KOPT-K1 (cell line): Measurements from ENCODE around the gene MTMR6.

Experiments
- H3K27ac ChIP-seq: fragments of 200-600 bp; sonication (generic); 2 replicates; pipeline ENCODE4 v1.5.1; 2016; ENCODE audit warnings: antibody characterized with exemption, mild to moderate bottlenecking, low read depth, low read length; ENCODE audit not compliant: poor library complexity, severe bottlenecking
- H3K36me3 ChIP-seq: fragments of 200-600 bp; sonication (generic); 2 replicates; pipeline ENCODE4 v1.5.1; 2017; ENCODE audit warnings: antibody characterized with exemption, mild to moderate bottlenecking, low read length, moderate library complexity; ENCODE audit not compliant: insufficient read depth
- H3K9me3 ChIP-seq: fragments of 200-600 bp; sonication (generic); 2 replicates; pipeline ENCODE4 v1.5.1; 2017; ENCODE audit warnings: antibody characterized with exemption, low read length, mild to moderate bottlenecking; ENCODE audit not compliant: insufficient read depth, poor library complexity, severe bottlenecking

The MTMR6 gene

GRCh38 chr13:25292301-25292700 lies 5.0 kb upstream of the MTMR6 start:
- Histone ChIP-seq H3K36me3 (no peaks in the 10 kb centered on the region), H3K27ac (peak overlapping the region; percentile 49), H3K9me3 (no peaks in the 10 kb centered on the region)

GRCh38 chr13:25291691-25292090 lies 4.4 kb upstream of the MTMR6 start:
- Histone ChIP-seq H3K27ac (peak overlapping the region; percentile 49), H3K9me3 (no peaks in the 10 kb centered on the region), H3K36me3 (no peaks in the 10 kb centered on the region)

- Histone ChIP-seq H3K27ac (no peak overlapping the region), H3K36me3 (no peaks in the 10 kb centered on the region), H3K9me3 (no peaks in the 10 kb centered on the region)
Observed at GRCh38 chr13:25288966-25289365, 1.7 kb upstream of the MTMR6 start.

GRCh38 chr13:25286308-25286968 lies 850 bp downstream of the MTMR6 start:
- no peaks in the 10 kb centered on the region; the same call in 1 of the 2 replicates for H3K36me3 ChIP-seq
- H3K9me3 ChIP-seq: no peaks in the 10 kb centered on the region
- peak overlapping the region; percentile 82 for H3K27ac ChIP-seq

- Histone ChIP-seq H3K36me3 (peaks cover 5% of the 10 kb centered on the region; the same call in 1 of the 2 replicates), H3K27ac (no peak overlapping the region), H3K9me3 (no peaks in the 10 kb centered on the region)
Observed at GRCh38 chr13:25281935-25282332, 5.4 kb downstream of the MTMR6 start.

GRCh38 chr13:25281193-25281934 lies 5.9 kb downstream of the MTMR6 start:
- peaks cover 5% of the 10 kb centered on the region; the same call in 1 of the 2 replicates for H3K36me3 ChIP-seq
- no peaks in the 10 kb centered on the region for H3K9me3 ChIP-seq
- no peak overlapping the region for H3K27ac ChIP-seq

GRCh38 chr13:25280396-25280795 lies 6.9 kb downstream of the MTMR6 start:
- peaks cover 5% of the 10 kb centered on the region; the same call in 1 of the 2 replicates for H3K36me3 ChIP-seq
- no peaks in the 10 kb centered on the region for H3K9me3 ChIP-seq
- H3K27ac ChIP-seq: no peak overlapping the region

GRCh38 chr13:25276748-25277147 lies 10.5 kb downstream of the MTMR6 start:
- Histone ChIP-seq H3K36me3 (peaks cover 33% of the 10 kb centered on the region), H3K27ac (no peak overlapping the region), H3K9me3 (no peaks in the 10 kb centered on the region)

GRCh38 chr13:25268561-25268960 lies 18.7 kb downstream of the MTMR6 start:
- Histone ChIP-seq H3K27ac (no peak overlapping the region), H3K36me3 (peaks cover 83% of the 10 kb centered on the region), H3K9me3 (no peaks in the 10 kb centered on the region)

GRCh38 chr13:25267715-25268114 lies 19.6 kb downstream of the MTMR6 start:
- Histone ChIP-seq H3K36me3 (peaks cover 83% of the 10 kb centered on the region), H3K27ac (no peak overlapping the region)

GRCh38 chr13:25266706-25267105 lies 20.6 kb downstream of the MTMR6 start:
- peaks cover 84% of the 10 kb centered on the region for H3K36me3 ChIP-seq
- no peak overlapping the region for H3K27ac ChIP-seq
- no peaks in the 10 kb centered on the region for H3K9me3 ChIP-seq

More at GRCh38 chr13:25267715-25268114, 19.6 kb downstream of the MTMR6 start:
- H3K9me3 ChIP-seq: no peaks in the 10 kb centered on the region

GRCh38 chr13:25262261-25262660 lies 25.0 kb downstream of the MTMR6 start:
- H3K9me3 ChIP-seq: no peaks in the 10 kb centered on the region
- no peak overlapping the region for H3K27ac ChIP-seq
- peaks cover 93% of the 10 kb centered on the region for H3K36me3 ChIP-seq

GRCh38 chr13:25253702-25254101 lies 33.6 kb downstream of the MTMR6 start:
- Histone ChIP-seq H3K27ac (no peak overlapping the region), H3K36me3 (peaks cover 92% of the 10 kb centered on the region), H3K9me3 (no peaks in the 10 kb centered on the region)

GRCh38 chr13:25252752-25253151 lies 34.5 kb downstream of the MTMR6 start:
- Histone ChIP-seq H3K27ac (no peak overlapping the region), H3K36me3 (peaks cover 91% of the 10 kb centered on the region), H3K9me3 (no peaks in the 10 kb centered on the region)

- Histone ChIP-seq H3K9me3 (no peaks in the 10 kb centered on the region), H3K27ac (no peak overlapping the region), H3K36me3 (peaks cover 86% of the 10 kb centered on the region)
Observed at GRCh38 chr13:25252225-25252624, 35.1 kb downstream of the MTMR6 start.
